Hematopoietic multipotent progenitor cell (in vitro differentiated cells): ENCODE measurements around the gene LETM1. TPM values are rescaled to one million over a fixed set of nuclear protein-coding genes. Genes with fewer than 3 reads are reported as not detected.

Source experiments
- DNase-seq, 3 donors: peaks; one replicate each; pipeline ENCODE4 v3.0.0-alpha.2; 2011 to 2015; ENCODE audit warnings: low read depth in 2 of 3, low spot score in 2 of 3
- total RNA-seq: library from RNA; depleted of rRNA; stranded (reverse); fragments of >200 nt; gene quantifications from one replicate; pipeline ENCODE4 v1.2.3, GENCODE V29; 2012

The LETM1 gene
- total RNA-seq, 1 donor = 75.9 TPM

DNA sequence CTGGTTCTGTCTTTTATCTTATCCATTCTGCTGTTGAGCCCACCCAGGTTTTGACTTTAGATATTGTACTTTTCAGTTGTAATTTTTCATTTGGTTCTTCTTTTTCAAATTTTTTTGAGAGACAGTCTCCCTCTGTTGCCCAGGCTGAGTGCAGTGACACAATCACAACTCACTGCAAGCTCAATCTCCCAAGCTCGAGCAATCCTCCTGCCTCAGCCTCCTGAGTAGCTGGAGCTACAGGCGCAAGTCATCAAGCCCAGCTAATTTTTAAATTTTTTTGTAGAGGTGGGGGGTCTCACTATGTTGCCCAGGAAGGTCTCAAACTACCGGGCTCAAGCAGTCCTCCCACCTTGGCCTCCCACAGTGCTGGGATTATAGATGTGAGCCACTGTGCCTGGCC is 25.7 kb downstream of the LETM1 start:
- DNase-seq = no peak

GRCh38 chr4:1826531-1827350 is 29.2 kb downstream of the LETM1 start:
- no peak for DNase-seq

DNA sequence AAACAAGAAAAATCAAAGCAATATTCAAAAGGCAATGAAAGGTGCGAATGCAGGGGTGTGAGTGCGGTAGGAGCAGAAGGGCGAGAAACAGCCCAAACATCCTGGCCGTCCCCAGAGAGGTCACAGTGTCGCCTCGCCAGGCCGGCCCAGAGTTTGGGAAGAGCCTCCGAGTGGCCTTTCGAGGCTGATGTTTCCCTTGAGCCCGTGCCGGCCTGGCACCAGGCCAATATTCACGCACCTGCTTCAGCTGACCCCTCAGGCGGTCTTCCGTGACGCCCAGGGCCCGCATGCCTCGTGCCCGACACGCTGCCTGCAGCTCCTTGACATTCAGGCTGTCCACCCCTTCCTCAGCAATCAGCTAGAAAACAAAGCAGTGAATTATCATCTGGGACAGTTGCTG is 30.6 kb downstream of the LETM1 start:
- no peak for DNase-seq

- no peak for DNase-seq
Measured at GRCh38 chr4:1824746-1825145, 31.2 kb downstream of the LETM1 start.

DNA sequence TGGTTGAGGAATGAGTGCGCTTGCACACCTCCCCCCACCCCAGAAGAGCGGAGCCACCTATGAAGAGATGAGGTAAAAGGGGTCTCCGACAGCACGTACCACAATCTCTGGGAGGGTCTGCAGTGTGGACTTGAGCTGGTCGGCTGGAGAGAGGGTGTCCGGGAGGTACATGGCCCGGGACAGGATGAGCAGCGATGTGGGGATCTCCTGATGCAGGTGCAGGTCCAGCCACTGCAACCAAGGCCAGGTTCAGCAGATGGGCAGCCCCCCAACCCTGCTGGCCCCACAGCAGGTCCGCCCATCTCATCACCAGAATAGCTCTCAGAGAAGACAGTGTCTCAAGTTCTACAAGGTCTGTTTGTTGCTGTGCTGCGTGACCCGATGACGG is 32.4 kb downstream of the LETM1 start:
- no peak for DNase-seq

GRCh38 chr4:1822568-1823544 is 33.1 kb downstream of the LETM1 start:
- no peak for DNase-seq

- DNase-seq = no peak
Measured at GRCh38 chr4:1821679-1822567, 34.0 kb downstream of the LETM1 start.

DNA sequence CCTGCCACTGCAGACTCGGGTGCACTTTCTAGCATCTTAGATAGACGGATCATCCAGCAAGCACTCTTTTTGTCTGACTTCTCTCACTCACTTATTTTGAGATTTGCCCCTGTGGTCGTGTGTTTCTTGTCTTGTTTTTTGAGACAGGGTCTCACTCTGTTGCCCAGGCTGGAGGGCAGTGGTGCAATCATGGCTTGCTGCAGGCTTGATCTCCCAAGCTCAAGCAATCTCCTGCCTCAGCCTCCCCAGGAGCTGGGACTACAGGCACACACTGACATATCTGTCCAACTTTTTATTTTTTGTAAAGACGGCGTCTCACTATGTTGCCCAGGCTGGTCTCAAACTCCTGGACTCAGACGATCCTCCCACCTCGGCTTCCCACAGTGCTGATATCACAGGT is 36.1 kb downstream of the LETM1 start:
- DNase-seq = no peak

DNA sequence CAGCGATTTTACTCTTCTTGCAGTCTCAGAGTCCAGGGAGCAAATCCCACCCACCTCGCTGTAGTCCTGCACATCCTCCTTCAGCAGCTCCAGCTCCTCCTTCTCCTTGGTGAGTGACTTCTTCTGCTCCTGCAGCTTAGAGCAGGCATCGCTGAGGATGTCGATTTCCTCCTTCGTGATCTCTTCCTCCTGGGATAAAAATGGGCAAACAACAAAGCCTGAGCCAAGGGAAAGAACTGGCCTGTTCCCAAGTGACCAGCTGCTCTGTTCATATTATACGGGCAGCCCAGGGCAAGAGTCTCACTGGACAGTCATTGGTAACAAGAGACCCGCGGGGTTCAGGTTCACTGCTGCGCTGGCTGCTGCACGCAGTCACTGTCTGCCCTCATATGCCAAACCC is 36.7 kb downstream of the LETM1 start:
- no peak for DNase-seq

- no peak for DNase-seq
Measured at GRCh38 chr4:1815997-1816860, 39.7 kb downstream of the LETM1 start.

- no peak for DNase-seq
Measured at GRCh38 chr4:1815096-1815996, 40.6 kb downstream of the LETM1 start.

- DNase-seq = no peak
Measured at GRCh38 chr4:1814453-1814852, 41.5 kb downstream of the LETM1 start.

GRCh38 chr4:1813915-1814314 is 42.0 kb downstream of the LETM1 start:
- DNase-seq = no peak

DNA sequence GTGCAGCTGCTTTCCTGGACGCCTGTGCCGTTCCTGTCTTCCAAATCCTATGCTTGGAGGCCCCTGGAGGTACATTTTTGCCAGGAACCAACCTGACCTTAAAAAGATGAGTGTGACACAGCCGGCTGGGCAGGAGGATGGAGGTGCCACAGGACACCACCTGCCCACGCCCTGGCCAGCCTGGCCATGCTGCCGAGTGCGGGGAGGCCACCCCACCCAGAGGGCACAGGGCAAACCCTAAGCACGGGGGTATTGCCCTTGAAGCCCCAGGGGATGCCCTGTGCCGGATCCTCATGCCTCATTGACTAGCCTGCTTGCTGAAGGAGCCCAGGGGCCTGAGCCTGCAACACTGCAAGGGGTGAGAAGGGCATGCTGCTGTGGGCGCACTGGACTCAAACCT is 42.7 kb downstream of the LETM1 start:
- no peak for DNase-seq

- DNase-seq = no peak
Measured at GRCh38 chr4:1812720-1813119, 43.2 kb downstream of the LETM1 start.

DNA sequence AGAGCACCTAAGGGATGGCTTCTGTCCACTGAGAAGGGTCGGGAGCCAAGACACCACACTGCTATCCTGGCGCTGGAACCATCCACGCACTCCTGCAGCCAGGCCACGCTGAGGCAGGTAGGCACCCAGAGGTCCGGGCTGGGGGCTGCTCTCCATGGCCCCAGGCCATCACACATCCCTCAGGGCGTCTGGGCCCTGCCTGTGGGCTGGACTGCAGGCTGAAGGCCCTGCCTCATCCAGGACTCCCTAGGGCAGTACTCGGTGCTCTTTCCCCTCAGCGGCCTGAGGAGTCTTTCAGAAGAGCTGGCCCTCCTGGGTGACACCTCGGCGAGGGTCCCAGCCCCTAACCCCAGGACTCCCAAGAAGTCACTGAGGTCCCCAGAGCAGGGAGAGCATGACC is 45.2 kb downstream of the LETM1 start:
- no peak for DNase-seq

DNA sequence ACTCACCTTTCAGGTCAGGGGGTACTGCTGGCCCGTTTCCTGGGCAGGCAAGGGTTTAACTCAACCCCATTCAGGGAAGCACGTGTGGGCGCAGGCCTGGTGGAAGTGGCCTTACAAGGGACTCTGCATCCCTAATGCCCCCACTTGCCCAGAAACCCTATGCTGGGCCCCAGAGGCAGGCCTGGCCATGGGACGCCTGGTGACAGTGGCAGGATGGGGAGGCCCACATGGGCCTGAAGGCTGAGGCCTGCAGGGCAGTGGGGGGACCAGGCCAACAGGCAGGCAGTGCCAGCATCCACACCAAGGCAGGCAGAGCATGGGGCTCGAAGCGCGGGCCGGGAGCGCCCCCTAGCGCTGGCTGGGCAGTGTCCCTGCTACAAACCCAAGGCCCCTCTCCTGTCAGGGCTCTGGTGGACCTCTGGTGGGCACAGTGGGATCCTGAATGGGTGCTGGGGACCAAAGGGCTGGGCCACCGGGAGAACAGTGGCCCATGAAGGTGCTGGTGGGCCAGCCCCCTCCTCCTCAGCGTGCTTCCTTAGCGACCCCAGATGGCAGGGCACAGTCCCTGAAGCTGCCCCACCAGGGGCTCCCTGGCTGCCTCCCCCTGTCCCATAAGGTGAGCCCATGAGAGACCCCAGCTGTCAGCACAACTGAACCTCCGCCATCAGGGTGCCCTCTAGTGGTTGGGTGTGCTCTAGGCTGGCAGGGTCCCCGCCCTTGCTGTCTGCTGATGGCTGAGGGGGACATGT is 46.0 kb downstream of the LETM1 start:
- DNase-seq = peak; percentile 49 to 84 (median 80)
